ENCODE data around the gene COPS3.

The COPS3 gene

GRCh38 chr17:17216236-17216635, 64.8 kb downstream of the COPS3 start:
- no peak for DNase-seq (ENCODE audit: low read depth)

- no peak for DNase-seq (ENCODE audit: low read depth)
Observed at GRCh38 chr17:17215575-17215974, 65.5 kb downstream of the COPS3 start.

GRCh38 chr17:17214646-17215436, 66.2 kb downstream of the COPS3 start:
- no peak for DNase-seq (ENCODE audit: low read depth)

GRCh38 chr17:17213775-17214174, 67.3 kb downstream of the COPS3 start:
- DNase-seq (ENCODE audit: low read depth), result no peak

- DNase-seq (ENCODE audit: low read depth), result no peak
Observed at GRCh38 chr17:17207998-17208397, 73.0 kb downstream of the COPS3 start.

- no peak for DNase-seq (ENCODE audit: low read depth)
Observed at GRCh38 chr17:17206913-17207335, 74.1 kb downstream of the COPS3 start.

GRCh38 chr17:17206124-17206912, 74.7 kb downstream of the COPS3 start, which contains the start of gene PLD6:
Gene PLD6, minus strand, starts transcription at chr17:17206333. Its CDS starts 47 bp downstream, at chr17:17206286.
- peak; percentile 88 for DNase-seq (ENCODE audit: low read depth)

GRCh38 chr17:17205368-17206123, 75.5 kb downstream of the COPS3 start:
- DNase-seq (ENCODE audit: low read depth), result peak; percentile 42

GRCh38 chr17:17204635-17205231, 76.3 kb downstream of the COPS3 start:
- DNase-seq (ENCODE audit: low read depth), result no peak

- no peak for DNase-seq (ENCODE audit: low read depth)
Observed at GRCh38 chr17:17204041-17204591, 76.9 kb downstream of the COPS3 start.

- no peak for DNase-seq (ENCODE audit: low read depth)
Observed at GRCh38 chr17:17203173-17203730, 77.8 kb downstream of the COPS3 start.

- no peak for DNase-seq (ENCODE audit: low read depth)
Observed at GRCh38 chr17:17201907-17202306, 79.1 kb downstream of the COPS3 start.

- DNase-seq (ENCODE audit: low read depth), result no peak
Observed at GRCh38 chr17:17201271-17201670, 79.8 kb downstream of the COPS3 start.

GRCh38 chr17:17200831-17201230, 80.2 kb downstream of the COPS3 start:
- DNase-seq (ENCODE audit: low read depth), result no peak

GRCh38 chr17:17200311-17200710, 80.7 kb downstream of the COPS3 start:
- no peak for DNase-seq (ENCODE audit: low read depth)

GRCh38 chr17:17198281-17198680, 82.8 kb downstream of the COPS3 start:
- DNase-seq (ENCODE audit: low read depth), result no peak

GRCh38 chr17:17196776-17197175, 84.3 kb downstream of the COPS3 start:
- DNase-seq (ENCODE audit: low read depth), result no peak

Data from T-helper 22 cell (primary cell).